Inflammatory macrophage treated with lipopolysaccharide for 1 hour (primary cell): ENCODE measurements around the gene ZSCAN4.
A peak's percentile ranks its signal among the peaks of the same experiment; 100 is the strongest.

ENCODE experiments used
- DNase-seq, 2 donors: peaks; one replicate each; pipeline ENCODE4 v3.0.0-alpha.2; 2020 to 2022

ZSCAN4 gene

GRCh38 chr19:57668635-57669034 is at the start of gene ZSCAN4:
ZSCAN4 (plus strand) TSS chr19:57668935; CDS start chr19:57676146, 7,211 bp downstream.
- no peak for DNase-seq

GRCh38 chr19:57620673-57621348 is 47.9 kb upstream of the ZSCAN4 start:
- DNase-seq: no peak

- no peak for DNase-seq
Measured at GRCh38 chr19:57623091-57623490, 45.6 kb upstream of the ZSCAN4 start.

GRCh38 chr19:57632987-57633831 is 35.5 kb upstream of the ZSCAN4 start, which contains the start of gene ZNF211:
ZNF211 (plus strand) TSS chr19:57633168; CDS start chr19:57633347, 179 bp downstream.
- peak; percentile 89 to 97 for DNase-seq

- no peak for DNase-seq
Measured at GRCh38 chr19:57633832-57634131, 35.0 kb upstream of the ZSCAN4 start.

GRCh38 chr19:57637379-57637778 is 31.4 kb upstream of the ZSCAN4 start:
- no peak for DNase-seq

GRCh38 chr19:57641715-57642234 is 27.0 kb upstream of the ZSCAN4 start:
- no peak for DNase-seq

- DNase-seq: no peak
Measured at GRCh38 chr19:57642396-57643046, 26.2 kb upstream of the ZSCAN4 start.

GRCh38 chr19:57643734-57644133 is 25.0 kb upstream of the ZSCAN4 start:
- no peak for DNase-seq

GRCh38 chr19:57648331-57649003 is 20.3 kb upstream of the ZSCAN4 start:
- no peak for DNase-seq

- DNase-seq: no peak
Measured at GRCh38 chr19:57651654-57651996, 17.1 kb upstream of the ZSCAN4 start.

- no peak for DNase-seq
Measured at GRCh38 chr19:57653689-57654088, 15.0 kb upstream of the ZSCAN4 start.

- no peak for DNase-seq
Measured at GRCh38 chr19:57655443-57655842, 13.3 kb upstream of the ZSCAN4 start.

- no peak for DNase-seq
Measured at GRCh38 chr19:57656346-57656745, 12.4 kb upstream of the ZSCAN4 start.

GRCh38 chr19:57664269-57665127 is 4.2 kb upstream of the ZSCAN4 start:
- no peak for DNase-seq

- no peak for DNase-seq
Measured at GRCh38 chr19:57665261-57665806, 3.4 kb upstream of the ZSCAN4 start.

- DNase-seq: no peak
Measured at GRCh38 chr19:57667228-57667627, 1.5 kb upstream of the ZSCAN4 start.

- DNase-seq: no peak
Measured at GRCh38 chr19:57671124-57671895, 2.6 kb downstream of the ZSCAN4 start.

GRCh38 chr19:57672466-57672865 is 3.7 kb downstream of the ZSCAN4 start:
- no peak for DNase-seq

- no peak for DNase-seq
Measured at GRCh38 chr19:57675881-57676280, 7.1 kb downstream of the ZSCAN4 start.

GRCh38 chr19:57682226-57682766 is 13.6 kb downstream of the ZSCAN4 start:
- peak in 1 of 2 donors; percentile 3 for DNase-seq
